PC-3 (cell line): ENCODE data around the gene SYT14.

Source experiments
- EZH2 ChIP-seq: fragments of 300-600 bp; sonication (generic); IDR thresholded peaks from one replicate; pipeline ENCODE4 v1.6.1; 2017; ENCODE audit warnings: antibody characterized with exemption, mild to moderate bottlenecking, low read length; ENCODE audit not compliant: unreplicated experiment
- EZH2phosphoT487 ChIP-seq: fragments of 300-600 bp; sonication (generic); IDR thresholded peaks from 2 replicates; pipeline ENCODE4 v1.6.1; 2018; ENCODE audit warnings: mild to moderate bottlenecking, antibody characterized with exemption, low read length, borderline replicate concordance
- TF ChIP-seq, protein P1 (sequence below): fragments of 300-600 bp; sonication (generic); conservative IDR thresholded peaks from 2 replicates; pipeline ENCODE4 v1.5.1; 2017; ENCODE audit warnings: antibody characterized with exemption, low read depth, mild to moderate bottlenecking, low read length

DNA sequence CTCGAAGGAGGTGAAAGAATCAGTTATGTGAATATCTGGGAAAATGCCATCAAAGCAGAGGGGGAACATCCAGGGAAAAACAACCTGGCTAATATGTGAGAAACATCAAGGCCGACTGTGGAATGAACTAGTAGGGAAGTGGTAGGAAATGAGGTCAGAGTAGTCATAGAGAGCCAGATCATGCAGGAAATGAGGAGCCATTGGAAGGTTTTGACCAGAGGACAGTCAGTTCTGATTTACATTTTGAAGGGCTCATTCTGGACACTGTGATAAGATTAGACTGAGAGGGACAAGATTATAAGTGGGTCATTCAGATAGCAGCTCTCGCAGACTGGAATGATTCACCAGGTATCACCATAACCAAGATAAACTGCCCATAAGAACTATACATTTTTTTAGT lies 63.7 kb downstream of the SYT14 start:
- TF ChIP-seq EZH2, result no peak
- TF ChIP-seq, protein P1, sequence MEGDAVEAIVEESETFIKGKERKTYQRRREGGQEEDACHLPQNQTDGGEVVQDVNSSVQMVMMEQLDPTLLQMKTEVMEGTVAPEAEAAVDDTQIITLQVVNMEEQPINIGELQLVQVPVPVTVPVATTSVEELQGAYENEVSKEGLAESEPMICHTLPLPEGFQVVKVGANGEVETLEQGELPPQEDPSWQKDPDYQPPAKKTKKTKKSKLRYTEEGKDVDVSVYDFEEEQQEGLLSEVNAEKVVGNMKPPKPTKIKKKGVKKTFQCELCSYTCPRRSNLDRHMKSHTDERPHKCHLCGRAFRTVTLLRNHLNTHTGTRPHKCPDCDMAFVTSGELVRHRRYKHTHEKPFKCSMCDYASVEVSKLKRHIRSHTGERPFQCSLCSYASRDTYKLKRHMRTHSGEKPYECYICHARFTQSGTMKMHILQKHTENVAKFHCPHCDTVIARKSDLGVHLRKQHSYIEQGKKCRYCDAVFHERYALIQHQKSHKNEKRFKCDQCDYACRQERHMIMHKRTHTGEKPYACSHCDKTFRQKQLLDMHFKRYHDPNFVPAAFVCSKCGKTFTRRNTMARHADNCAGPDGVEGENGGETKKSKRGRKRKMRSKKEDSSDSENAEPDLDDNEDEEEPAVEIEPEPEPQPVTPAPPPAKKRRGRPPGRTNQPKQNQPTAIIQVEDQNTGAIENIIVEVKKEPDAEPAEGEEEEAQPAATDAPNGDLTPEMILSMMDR, result no peak
- no peak for TF ChIP-seq EZH2phosphoT487
